Measurements from ENCODE around the gene CALML5. TPM values are rescaled to one million over a fixed set of nuclear protein-coding genes. Genes with fewer than 3 reads are reported as not detected.

CALML5 gene
- total and polyA plus RNA-seq, 9 of the 15 experiments (the other 6 are each of a cell fraction or from before 2014, with no cell fraction given), result not detected

DNA sequence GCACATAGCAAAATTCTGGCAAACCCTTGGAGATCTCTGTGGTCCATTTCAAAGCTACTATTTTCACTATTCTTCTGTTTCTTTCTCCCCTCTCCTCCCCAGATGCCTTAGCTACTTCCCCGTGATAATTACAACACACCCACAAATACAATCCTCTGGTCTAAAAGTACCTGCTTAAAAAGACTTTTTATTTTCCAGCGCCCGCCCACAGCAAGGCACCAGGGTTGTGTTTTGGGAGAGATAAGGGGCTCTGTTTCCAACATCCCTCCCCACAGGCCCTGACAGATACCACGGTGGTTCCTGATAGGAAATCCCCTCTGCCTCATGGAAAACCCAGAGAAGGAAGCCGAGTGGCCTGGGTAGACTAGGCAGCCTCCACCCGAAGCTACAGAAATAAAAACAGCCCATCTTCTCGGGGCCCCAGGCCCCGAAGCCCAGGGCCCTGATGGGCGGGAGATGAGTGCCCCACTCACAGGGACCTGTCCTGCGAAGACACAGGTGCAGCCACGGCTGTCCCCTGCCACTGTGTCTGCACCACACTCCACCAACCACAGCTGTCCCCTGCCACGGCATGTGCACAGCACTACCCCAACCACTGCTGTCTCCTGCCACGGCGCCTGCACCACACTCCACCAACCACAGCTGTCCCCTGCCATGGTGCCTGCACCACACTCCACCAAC is 19.7 kb downstream of the CALML5 start (continued):
- TF ChIP-seq, protein P1, sequence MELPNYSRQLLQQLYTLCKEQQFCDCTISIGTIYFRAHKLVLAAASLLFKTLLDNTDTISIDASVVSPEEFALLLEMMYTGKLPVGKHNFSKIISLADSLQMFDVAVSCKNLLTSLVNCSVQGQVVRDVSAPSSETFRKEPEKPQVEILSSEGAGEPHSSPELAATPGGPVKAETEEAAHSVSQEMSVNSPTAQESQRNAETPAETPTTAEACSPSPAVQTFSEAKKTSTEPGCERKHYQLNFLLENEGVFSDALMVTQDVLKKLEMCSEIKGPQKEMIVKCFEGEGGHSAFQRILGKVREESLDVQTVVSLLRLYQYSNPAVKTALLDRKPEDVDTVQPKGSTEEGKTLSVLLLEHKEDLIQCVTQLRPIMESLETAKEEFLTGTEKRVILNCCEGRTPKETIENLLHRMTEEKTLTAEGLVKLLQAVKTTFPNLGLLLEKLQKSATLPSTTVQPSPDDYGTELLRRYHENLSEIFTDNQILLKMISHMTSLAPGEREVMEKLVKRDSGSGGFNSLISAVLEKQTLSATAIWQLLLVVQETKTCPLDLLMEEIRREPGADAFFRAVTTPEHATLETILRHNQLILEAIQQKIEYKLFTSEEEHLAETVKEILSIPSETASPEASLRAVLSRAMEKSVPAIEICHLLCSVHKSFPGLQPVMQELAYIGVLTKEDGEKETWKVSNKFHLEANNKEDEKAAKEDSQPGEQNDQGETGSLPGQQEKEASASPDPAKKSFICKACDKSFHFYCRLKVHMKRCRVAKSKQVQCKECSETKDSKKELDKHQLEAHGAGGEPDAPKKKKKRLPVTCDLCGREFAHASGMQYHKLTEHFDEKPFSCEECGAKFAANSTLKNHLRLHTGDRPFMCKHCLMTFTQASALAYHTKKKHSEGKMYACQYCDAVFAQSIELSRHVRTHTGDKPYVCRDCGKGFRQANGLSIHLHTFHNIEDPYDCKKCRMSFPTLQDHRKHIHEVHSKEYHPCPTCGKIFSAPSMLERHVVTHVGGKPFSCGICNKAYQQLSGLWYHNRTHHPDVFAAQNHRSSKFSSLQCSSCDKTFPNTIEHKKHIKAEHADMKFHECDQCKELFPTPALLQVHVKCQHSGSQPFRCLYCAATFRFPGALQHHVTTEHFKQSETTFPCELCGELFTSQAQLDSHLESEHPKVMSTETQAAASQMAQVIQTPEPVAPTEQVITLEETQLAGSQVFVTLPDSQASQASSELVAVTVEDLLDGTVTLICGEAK (IDR thresholded peaks at IDR 0.05), result no peak
- TF ChIP-seq, protein P1 (CRISPR knock-in tag; IDR thresholded peaks at IDR 0.05), result no peak
- TF ChIP-seq, protein P2, sequence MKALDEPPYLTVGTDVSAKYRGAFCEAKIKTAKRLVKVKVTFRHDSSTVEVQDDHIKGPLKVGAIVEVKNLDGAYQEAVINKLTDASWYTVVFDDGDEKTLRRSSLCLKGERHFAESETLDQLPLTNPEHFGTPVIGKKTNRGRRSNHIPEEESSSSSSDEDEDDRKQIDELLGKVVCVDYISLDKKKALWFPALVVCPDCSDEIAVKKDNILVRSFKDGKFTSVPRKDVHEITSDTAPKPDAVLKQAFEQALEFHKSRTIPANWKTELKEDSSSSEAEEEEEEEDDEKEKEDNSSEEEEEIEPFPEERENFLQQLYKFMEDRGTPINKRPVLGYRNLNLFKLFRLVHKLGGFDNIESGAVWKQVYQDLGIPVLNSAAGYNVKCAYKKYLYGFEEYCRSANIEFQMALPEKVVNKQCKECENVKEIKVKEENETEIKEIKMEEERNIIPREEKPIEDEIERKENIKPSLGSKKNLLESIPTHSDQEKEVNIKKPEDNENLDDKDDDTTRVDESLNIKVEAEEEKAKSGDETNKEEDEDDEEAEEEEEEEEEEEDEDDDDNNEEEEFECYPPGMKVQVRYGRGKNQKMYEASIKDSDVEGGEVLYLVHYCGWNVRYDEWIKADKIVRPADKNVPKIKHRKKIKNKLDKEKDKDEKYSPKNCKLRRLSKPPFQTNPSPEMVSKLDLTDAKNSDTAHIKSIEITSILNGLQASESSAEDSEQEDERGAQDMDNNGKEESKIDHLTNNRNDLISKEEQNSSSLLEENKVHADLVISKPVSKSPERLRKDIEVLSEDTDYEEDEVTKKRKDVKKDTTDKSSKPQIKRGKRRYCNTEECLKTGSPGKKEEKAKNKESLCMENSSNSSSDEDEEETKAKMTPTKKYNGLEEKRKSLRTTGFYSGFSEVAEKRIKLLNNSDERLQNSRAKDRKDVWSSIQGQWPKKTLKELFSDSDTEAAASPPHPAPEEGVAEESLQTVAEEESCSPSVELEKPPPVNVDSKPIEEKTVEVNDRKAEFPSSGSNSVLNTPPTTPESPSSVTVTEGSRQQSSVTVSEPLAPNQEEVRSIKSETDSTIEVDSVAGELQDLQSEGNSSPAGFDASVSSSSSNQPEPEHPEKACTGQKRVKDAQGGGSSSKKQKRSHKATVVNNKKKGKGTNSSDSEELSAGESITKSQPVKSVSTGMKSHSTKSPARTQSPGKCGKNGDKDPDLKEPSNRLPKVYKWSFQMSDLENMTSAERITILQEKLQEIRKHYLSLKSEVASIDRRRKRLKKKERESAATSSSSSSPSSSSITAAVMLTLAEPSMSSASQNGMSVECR (CRISPR knock-in tag; IDR thresholded peaks at IDR 0.05), result no peak
- no peak for TF ChIP-seq XRCC4 (IDR thresholded peaks at IDR 0.05; ENCODE audit: extremely low read depth, insufficient read depth, insufficient read length)
- no peak for TF ChIP-seq HLTF (IDR thresholded peaks at IDR 0.05)
- no peak for TF ChIP-seq ZNF324 (CRISPR knock-in tag; IDR thresholded peaks at IDR 0.05)
- no peak for TF ChIP-seq HDGF (IDR thresholded peaks at IDR 0.05)
- peak; percentile 70 for TF ChIP-seq POLR2A (conservative IDR thresholded peaks at IDR 0.05)
- TF ChIP-seq MCM2 (IDR thresholded peaks at IDR 0.05; ENCODE audit: low read depth), result no peak
- TF ChIP-seq, protein P3, sequence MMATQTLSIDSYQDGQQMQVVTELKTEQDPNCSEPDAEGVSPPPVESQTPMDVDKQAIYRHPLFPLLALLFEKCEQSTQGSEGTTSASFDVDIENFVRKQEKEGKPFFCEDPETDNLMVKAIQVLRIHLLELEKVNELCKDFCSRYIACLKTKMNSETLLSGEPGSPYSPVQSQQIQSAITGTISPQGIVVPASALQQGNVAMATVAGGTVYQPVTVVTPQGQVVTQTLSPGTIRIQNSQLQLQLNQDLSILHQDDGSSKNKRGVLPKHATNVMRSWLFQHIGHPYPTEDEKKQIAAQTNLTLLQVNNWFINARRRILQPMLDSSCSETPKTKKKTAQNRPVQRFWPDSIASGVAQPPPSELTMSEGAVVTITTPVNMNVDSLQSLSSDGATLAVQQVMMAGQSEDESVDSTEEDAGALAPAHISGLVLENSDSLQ (IDR thresholded peaks at IDR 0.05), result no peak
- TF ChIP-seq, protein P4, sequence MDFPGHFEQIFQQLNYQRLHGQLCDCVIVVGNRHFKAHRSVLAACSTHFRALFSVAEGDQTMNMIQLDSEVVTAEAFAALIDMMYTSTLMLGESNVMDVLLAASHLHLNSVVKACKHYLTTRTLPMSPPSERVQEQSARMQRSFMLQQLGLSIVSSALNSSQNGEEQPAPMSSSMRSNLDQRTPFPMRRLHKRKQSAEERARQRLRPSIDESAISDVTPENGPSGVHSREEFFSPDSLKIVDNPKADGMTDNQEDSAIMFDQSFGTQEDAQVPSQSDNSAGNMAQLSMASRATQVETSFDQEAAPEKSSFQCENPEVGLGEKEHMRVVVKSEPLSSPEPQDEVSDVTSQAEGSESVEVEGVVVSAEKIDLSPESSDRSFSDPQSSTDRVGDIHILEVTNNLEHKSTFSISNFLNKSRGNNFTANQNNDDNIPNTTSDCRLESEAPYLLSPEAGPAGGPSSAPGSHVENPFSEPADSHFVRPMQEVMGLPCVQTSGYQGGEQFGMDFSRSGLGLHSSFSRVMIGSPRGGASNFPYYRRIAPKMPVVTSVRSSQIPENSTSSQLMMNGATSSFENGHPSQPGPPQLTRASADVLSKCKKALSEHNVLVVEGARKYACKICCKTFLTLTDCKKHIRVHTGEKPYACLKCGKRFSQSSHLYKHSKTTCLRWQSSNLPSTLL (IDR thresholded peaks at IDR 0.05), result no peak
- peak; percentile 66; the same call in 1 of the 2 replicates for TF ChIP-seq ELF4 (CRISPR knock-in tag; IDR thresholded peaks at IDR 0.05)
- no peak for TF ChIP-seq ZNF133 (CRISPR knock-in tag; IDR thresholded peaks at IDR 0.05)
